Activated T-helper 1 cell treated with anti-CD3 and anti-CD28 coated beads, Interleukin-12 subunit alpha, Interleukin-12 subunit beta, Interleukin-2, Interleukin-4 antibody, amounts not matched to agents 30 ng/mL and 10 ng/mL and 1 ng/mL, durations not matched to agents 14 hours and 24 hours and 36 hours (primary cell): ENCODE measurements around the gene BTBD9. TPM values are rescaled to one million over a fixed set of nuclear protein-coding genes. Genes with fewer than 3 reads are reported as not detected.

ENCODE experiments used
- DNase-seq: peaks from one replicate; pipeline ENCODE4 v3.0.0; 2021; ENCODE audit warnings: low spot score
- H3K27ac Mint-ChIP-seq: one replicate; pipeline ENCODE4 v1.8.0; 2021; ENCODE audit warnings: mild to moderate bottlenecking, mixed read lengths
- H3K27me3 Mint-ChIP-seq: one replicate; pipeline ENCODE4 v1.8.0; 2022; ENCODE audit warnings: mild to moderate bottlenecking, moderate library complexity, mixed read lengths; ENCODE audit not compliant: insufficient read depth
- H3K36me3 Mint-ChIP-seq: one replicate; pipeline ENCODE4 v1.8.0; 2021; ENCODE audit warnings: low read depth, mixed read lengths
- H3K4me1 Mint-ChIP-seq: one replicate; pipeline ENCODE4 v1.8.0; 2021; ENCODE audit warnings: low read depth, mixed read lengths
- H3K4me3 Mint-ChIP-seq: one replicate; pipeline ENCODE4 v1.8.0; 2021; ENCODE audit warnings: mild to moderate bottlenecking, moderate library complexity, mixed read lengths
- H3K9me3 Mint-ChIP-seq: one replicate; pipeline ENCODE4 v1.8.0; 2021; ENCODE audit warnings: mixed read lengths
- intact Hi-C: fragments of 100-400 bp; cut with micrococcal nuclease; formaldehyde crosslinking; loops from one replicate; pipeline ENCODE4 v1.15.1; 2024
- total RNA-seq: library from RNA; stranded (reverse); gene quantifications from 2 replicates; pipeline ENCODE4 v1.2.3, GENCODE V29; 2022

BTBD9 gene
- 14.5 and 16.4 TPM in 2 replicates for total RNA-seq

- intact Hi-C loops: loop anchor here (1.0 to 5.0 kb wide), 7 partner anchors 33 to 1285 kb away; partner anchors contain the start of genes CCDC167, DNAH8, GLO1 and SAYSD1
- Mint-ChIP-seq H3K4me1 (peaks cover 47% of the 10 kb centered on the region), H3K36me3 (peaks cover 2% of the 10 kb centered on the region), H3K4me3 (peak within 1 kb of the TSS; percentile 92), H3K27me3 (no peaks in the 10 kb centered on the region), H3K9me3 (no peaks in the 10 kb centered on the region), H3K27ac (peak within 1 kb of the TSS; percentile 91)
- DNase-seq: peak; percentile 80
Observed at GRCh38 chr6:38639498-38640215, at the start of gene BTBD9. Gene BTBD9 (minus strand): TSS chr6:38639929.

DNA sequence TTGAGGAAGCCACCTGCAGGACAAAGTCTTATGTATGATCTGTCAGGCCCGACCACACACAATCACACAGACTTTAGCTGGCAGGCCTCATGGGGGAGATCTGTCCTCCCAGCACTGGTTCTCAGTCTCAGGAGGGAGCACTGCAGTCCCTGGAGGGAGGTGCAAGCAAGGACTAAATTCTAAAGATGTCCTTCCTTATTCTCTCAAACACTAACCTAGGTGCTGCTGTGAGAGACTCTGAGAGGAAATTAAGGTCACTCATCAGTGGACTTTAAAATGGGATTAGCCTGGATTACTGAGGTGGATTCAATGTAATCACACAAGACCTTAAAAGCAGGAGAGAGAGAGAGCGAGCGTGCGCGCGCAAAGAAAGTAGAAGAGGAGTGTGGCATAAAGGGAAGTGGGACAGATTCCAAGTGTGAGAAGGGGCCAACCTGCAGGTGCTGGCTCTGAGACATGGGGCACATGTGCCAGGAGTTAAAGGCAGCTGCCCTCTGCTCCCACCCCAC lies 48.9 kb upstream of the BTBD9 start:
- H3K4me1 Mint-ChIP-seq: peaks cover 35% of the 10 kb centered on the region
- peaks cover 18% of the 10 kb centered on the region for H3K36me3 Mint-ChIP-seq
- no peak overlapping the region for H3K4me3 Mint-ChIP-seq
- intact Hi-C loops: no loop called here
- no peak for DNase-seq
- H3K9me3 Mint-ChIP-seq: no peaks in the 10 kb centered on the region
- peak overlapping the region; percentile 59 for H3K27ac Mint-ChIP-seq
- H3K27me3 Mint-ChIP-seq: no peaks in the 10 kb centered on the region

GRCh38 chr6:38687549-38687948 lies 47.8 kb upstream of the BTBD9 start:
- Mint-ChIP-seq H3K4me3 (no peak overlapping the region), H3K4me1 (peaks cover 35% of the 10 kb centered on the region), H3K27ac (no peak overlapping the region), H3K27me3 (no peaks in the 10 kb centered on the region), H3K9me3 (no peaks in the 10 kb centered on the region), H3K36me3 (peaks cover 21% of the 10 kb centered on the region)
- intact Hi-C loops: no loop called here
- no peak for DNase-seq

DNA sequence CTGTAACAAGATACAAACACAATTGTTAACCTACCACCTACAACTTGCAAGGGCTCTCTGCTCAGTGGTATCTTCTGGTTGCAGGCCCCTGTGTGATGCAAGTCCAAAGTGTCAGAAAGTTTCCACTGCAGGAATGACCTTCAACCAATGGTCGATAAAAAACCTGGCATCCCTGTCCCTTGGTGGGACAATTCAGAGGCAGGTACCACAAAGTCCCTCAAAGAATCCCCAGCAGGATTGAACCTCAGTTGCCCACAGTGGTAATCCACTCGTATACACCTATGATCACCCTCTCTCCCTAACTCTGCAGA lies 47.3 kb upstream of the BTBD9 start:
- Mint-ChIP-seq H3K36me3 (peaks cover 21% of the 10 kb centered on the region), H3K4me3 (no peak overlapping the region), H3K4me1 (peaks cover 35% of the 10 kb centered on the region), H3K9me3 (no peaks in the 10 kb centered on the region), H3K27me3 (no peaks in the 10 kb centered on the region), H3K27ac (no peak overlapping the region)
- no peak for DNase-seq
- intact Hi-C loops: no loop called here

DNA sequence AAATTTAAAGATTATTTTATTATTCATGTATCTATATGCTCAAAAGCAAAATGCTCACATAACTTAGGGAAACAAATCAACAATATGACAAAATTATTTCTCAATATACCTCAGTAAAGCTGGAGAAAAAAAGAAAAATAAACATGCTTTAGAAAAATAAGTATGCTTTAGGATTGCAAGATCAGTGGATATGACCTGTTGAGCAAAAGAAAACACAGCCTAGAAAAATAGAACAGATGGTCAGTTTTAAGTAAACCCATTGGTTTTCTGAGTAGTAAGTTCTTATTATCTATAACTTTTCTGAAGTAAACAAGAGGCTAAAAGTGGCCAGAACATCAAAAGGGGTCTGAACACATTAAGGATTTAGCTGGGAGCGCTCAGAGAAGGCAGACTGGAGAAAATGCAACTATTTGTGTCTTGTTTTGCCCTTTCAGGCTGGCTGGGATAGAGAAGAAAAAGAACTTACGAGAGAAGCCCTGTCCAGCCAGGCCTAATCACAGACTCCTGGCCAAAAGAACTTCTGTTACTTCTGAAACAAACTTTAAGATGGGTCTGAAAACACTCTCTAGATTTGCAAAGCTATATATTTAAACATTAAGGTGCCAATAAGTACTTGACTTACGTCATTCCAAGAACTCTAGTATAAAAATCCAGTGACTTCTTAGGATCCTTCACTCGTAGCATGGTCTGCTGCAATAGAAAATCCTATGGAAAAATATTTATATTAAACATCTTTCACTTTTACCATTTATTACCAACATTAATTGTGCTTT lies 46.7 kb upstream of the BTBD9 start:
- H3K27ac Mint-ChIP-seq: no peak overlapping the region
- DNase-seq: no peak
- no peaks in the 10 kb centered on the region for H3K27me3 Mint-ChIP-seq
- no peak overlapping the region for H3K4me3 Mint-ChIP-seq
- intact Hi-C loops: no loop called here
- peaks cover 24% of the 10 kb centered on the region for H3K36me3 Mint-ChIP-seq
- no peaks in the 10 kb centered on the region for H3K9me3 Mint-ChIP-seq
- peaks cover 35% of the 10 kb centered on the region for H3K4me1 Mint-ChIP-seq

- Mint-ChIP-seq H3K4me3 (no peak overlapping the region), H3K9me3 (no peaks in the 10 kb centered on the region), H3K27ac (no peak overlapping the region), H3K36me3 (peaks cover 26% of the 10 kb centered on the region), H3K4me1 (peaks cover 31% of the 10 kb centered on the region), H3K27me3 (no peaks in the 10 kb centered on the region)
- no peak for DNase-seq
- intact Hi-C loops: no loop called here
Observed at GRCh38 chr6:38684904-38685303, 45.2 kb upstream of the BTBD9 start.

DNA sequence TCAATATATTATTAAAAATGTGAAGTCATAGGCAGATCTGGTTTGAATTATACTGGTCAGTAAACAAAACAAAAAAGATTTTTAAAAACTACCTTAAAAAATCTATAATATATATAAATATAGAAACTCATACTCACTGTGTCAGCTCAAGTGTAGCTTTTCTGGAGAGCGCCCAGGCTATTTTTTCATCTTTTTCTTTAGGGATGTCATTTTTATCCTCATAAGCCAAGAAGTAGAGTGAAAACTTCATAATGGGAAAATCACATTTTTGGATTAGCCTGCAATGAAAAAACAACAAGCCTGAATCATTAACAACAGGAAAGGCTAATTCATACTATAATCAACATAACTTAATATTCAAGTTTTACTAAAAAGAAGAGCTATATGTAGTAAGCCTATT lies 44.5 kb upstream of the BTBD9 start:
- intact Hi-C loops: no loop called here
- no peak for DNase-seq
- Mint-ChIP-seq H3K4me3 (no peak overlapping the region), H3K9me3 (no peaks in the 10 kb centered on the region), H3K27ac (no peak overlapping the region), H3K4me1 (peaks cover 27% of the 10 kb centered on the region), H3K36me3 (peaks cover 29% of the 10 kb centered on the region), H3K27me3 (no peaks in the 10 kb centered on the region)

GRCh38 chr6:38681850-38682249 lies 42.1 kb upstream of the BTBD9 start:
- no peaks in the 10 kb centered on the region for H3K27me3 Mint-ChIP-seq
- peaks cover 14% of the 10 kb centered on the region for H3K4me1 Mint-ChIP-seq
- peaks cover 33% of the 10 kb centered on the region for H3K36me3 Mint-ChIP-seq
- intact Hi-C loops: no loop called here
- H3K4me3 Mint-ChIP-seq: no peak overlapping the region
- no peaks in the 10 kb centered on the region for H3K9me3 Mint-ChIP-seq
- no peak overlapping the region for H3K27ac Mint-ChIP-seq
- no peak for DNase-seq

DNA sequence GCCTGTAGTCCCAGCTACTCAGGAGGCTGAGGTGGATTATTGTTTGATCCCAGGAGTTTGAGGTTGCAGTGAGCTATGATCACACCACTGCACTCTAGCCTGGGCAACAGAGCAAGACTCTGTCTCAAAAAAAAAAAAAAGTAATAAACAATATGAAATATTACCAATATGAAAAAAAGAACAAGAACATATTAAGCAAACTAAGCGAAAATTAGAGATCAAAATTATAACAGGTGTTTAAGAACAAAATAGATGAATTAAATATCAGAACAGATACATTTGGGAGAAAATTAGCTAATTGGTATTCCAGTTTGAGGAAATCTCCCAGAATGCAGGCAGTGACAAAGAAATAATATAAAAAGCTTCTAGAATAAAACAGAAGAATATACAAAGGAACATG lies 39.9 kb upstream of the BTBD9 start:
- H3K4me3 Mint-ChIP-seq: no peak overlapping the region
- no peak overlapping the region for H3K27ac Mint-ChIP-seq
- no peak for DNase-seq
- peaks cover 14% of the 10 kb centered on the region for H3K4me1 Mint-ChIP-seq
- H3K27me3 Mint-ChIP-seq: no peaks in the 10 kb centered on the region
- peaks cover 4% of the 10 kb centered on the region for H3K9me3 Mint-ChIP-seq
- intact Hi-C loops: loop anchor here (10.0 kb wide), 1 partner anchor 645 kb away; no protein-coding TSS in a partner anchor
- peaks cover 48% of the 10 kb centered on the region for H3K36me3 Mint-ChIP-seq

DNA sequence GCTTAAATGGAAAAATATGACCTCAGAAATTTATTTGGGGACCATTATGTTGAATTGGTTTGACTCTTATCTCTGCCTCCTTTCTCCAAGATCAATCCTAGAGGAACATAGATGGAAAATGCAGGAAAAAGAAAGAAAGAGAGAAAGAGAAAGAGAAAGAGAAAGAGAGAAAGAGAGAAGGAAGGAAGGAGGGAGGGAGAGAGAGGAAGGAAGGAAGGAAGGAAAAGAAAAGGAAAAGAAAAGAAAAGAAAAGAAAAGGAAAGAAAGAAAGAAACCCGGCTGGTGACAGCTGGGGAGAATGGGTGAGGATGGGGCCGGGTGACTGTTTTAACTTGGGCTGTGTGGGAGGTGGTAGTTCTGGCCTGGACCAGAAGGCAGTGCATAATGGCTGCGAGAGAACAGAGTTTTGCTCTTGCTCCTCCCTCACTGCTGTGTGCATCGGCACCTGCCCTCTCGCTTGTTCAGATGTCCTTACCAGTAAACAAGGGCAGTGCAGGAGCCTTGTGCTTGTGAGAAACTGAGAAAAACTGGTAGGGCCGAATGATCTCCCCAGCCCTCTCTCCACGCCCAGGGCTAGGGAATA lies 38.5 kb upstream of the BTBD9 start:
- H3K4me1 Mint-ChIP-seq: peaks cover 28% of the 10 kb centered on the region
- peaks cover 13% of the 10 kb centered on the region for H3K9me3 Mint-ChIP-seq
- H3K27me3 Mint-ChIP-seq: no peaks in the 10 kb centered on the region
- H3K4me3 Mint-ChIP-seq: no peak overlapping the region
- H3K36me3 Mint-ChIP-seq: peaks cover 52% of the 10 kb centered on the region
- H3K27ac Mint-ChIP-seq: no peak overlapping the region
- no peak for DNase-seq
- intact Hi-C loops: loop anchor here (10.0 kb wide), 1 partner anchor 643 kb away; no protein-coding TSS in a partner anchor

DNA sequence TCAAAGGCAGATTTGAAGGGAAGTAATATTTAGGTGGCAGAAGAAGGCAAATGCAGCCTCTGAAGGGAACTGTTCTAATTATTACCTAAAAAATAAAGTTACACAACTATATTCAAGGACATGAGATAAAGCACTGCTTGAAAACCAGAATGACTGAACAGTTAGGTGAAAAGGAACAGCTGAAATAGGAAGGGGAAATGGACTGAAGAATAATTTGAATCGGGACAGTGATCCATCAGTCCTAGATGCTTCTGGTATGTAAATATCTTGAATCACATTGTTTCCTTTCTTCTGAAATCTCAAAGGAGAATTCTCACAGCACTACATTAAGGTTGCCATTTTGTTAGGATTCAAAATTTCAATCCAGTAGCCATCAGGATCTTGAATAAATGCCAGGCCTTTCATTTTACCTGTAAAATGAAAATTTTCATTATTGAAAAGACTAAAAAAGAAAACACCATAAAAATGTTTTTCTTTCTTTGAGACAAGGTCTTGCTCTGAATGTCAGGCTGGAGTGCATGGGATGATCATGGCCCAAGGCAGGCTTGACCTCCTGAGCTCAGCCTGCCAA lies 37.3 kb upstream of the BTBD9 start:
- Mint-ChIP-seq H3K9me3 (peaks cover 13% of the 10 kb centered on the region), H3K4me1 (peaks cover 37% of the 10 kb centered on the region), H3K27ac (peak overlapping the region; percentile 58), H3K27me3 (no peaks in the 10 kb centered on the region), H3K4me3 (no peak overlapping the region), H3K36me3 (peaks cover 47% of the 10 kb centered on the region)
- intact Hi-C loops: loop anchor here (10.0 kb wide), 1 partner anchor 642 kb away; no protein-coding TSS in a partner anchor
- DNase-seq: no peak

- Mint-ChIP-seq H3K4me1 (peaks cover 40% of the 10 kb centered on the region), H3K27ac (peak overlapping the region; percentile 58), H3K4me3 (no peak overlapping the region), H3K36me3 (peaks cover 43% of the 10 kb centered on the region), H3K9me3 (peaks cover 13% of the 10 kb centered on the region), H3K27me3 (no peaks in the 10 kb centered on the region)
- no peak for DNase-seq
- intact Hi-C loops: loop anchor here (10.0 kb wide), 1 partner anchor 642 kb away; no protein-coding TSS in a partner anchor
Observed at GRCh38 chr6:38676236-38676973, 36.7 kb upstream of the BTBD9 start.
